ENCODE measurements around the gene MYO16.

DNA sequence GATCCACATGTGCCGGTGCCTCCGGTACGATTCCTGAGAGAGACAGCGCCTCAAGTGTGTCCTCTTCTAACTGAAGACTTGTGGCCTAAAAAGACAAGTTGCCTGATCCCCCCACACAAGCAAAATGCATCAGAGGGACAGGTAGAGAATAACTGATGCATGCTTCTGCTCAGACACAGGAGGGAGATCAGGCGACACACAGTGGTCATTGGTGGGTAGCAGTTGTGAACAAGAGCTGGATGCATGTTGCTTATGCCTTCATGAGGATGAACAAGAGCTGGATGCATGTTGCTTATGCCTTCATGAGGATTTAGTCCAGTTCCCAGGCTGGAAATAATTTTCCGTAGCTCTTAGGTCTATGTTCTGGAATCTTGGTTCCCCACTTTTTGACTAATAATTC lies 505.6 kb downstream of the MYO16 start:
- TF ChIP-seq, protein P1, sequence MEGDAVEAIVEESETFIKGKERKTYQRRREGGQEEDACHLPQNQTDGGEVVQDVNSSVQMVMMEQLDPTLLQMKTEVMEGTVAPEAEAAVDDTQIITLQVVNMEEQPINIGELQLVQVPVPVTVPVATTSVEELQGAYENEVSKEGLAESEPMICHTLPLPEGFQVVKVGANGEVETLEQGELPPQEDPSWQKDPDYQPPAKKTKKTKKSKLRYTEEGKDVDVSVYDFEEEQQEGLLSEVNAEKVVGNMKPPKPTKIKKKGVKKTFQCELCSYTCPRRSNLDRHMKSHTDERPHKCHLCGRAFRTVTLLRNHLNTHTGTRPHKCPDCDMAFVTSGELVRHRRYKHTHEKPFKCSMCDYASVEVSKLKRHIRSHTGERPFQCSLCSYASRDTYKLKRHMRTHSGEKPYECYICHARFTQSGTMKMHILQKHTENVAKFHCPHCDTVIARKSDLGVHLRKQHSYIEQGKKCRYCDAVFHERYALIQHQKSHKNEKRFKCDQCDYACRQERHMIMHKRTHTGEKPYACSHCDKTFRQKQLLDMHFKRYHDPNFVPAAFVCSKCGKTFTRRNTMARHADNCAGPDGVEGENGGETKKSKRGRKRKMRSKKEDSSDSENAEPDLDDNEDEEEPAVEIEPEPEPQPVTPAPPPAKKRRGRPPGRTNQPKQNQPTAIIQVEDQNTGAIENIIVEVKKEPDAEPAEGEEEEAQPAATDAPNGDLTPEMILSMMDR (IDR thresholded peaks at IDR 0.05), result no peak
- TF ChIP-seq POLR2A (IDR thresholded peaks at IDR 0.05) (no peak), EP300 (IDR thresholded peaks at IDR 0.05) (no peak)

Measured in ovary (tissue), 3 donors.